Measurements from ENCODE around the gene CRYGN. TPM values are rescaled to one million over a fixed set of nuclear protein-coding genes. Genes with fewer than 3 reads are reported as not detected.

CRYGN gene
- total and polyA plus RNA-seq, 2 of the 13 experiments (the other 11 are each of a cell fraction or from before 2014, with no cell fraction given), result 0.11 TPM; not detected in 1

- TF ChIP-seq ZNF609 (CRISPR knock-in tag; IDR thresholded peaks at IDR 0.05; ENCODE audit: borderline replicate concordance) (no peak), MBD4 (IDR thresholded peaks at IDR 0.05; ENCODE audit: borderline replicate concordance, low read length) (no peak), PTBP1 (IDR thresholded peaks at IDR 0.05; ENCODE audit: low read depth, low read length, poor library complexity, severe bottlenecking) (no peak), KLF15 (CRISPR knock-in tag; IDR thresholded peaks at IDR 0.05; ENCODE audit: borderline replicate concordance) (no peak), ZKSCAN8 (CRISPR knock-in tag; IDR thresholded peaks at IDR 0.05; ENCODE audit: borderline replicate concordance) (no peak), GLI4 (CRISPR knock-in tag; IDR thresholded peaks at IDR 0.05; ENCODE audit: borderline replicate concordance) (no peak), ATF6 (CRISPR knock-in tag; conservative IDR thresholded peaks at IDR 0.05) (no peak), NFYC (CRISPR knock-in tag; IDR thresholded peaks at IDR 0.05) (no peak), PBX2 (CRISPR knock-in tag; IDR thresholded peaks at IDR 0.05) (no peak)
Measured at GRCh38 chr7:151405056-151405455, 34.9 kb downstream of the CRYGN start (continued).
